CD4-positive, alpha-beta T cell treated with Interleukin-2 at 100 ng/mL for 4 hours (primary cell): Measurements from ENCODE around the gene AKAP8L.

Source experiments
- DNase-seq: peaks from one replicate; pipeline ENCODE4 v3.0.0-alpha.2; 2020; ENCODE audit warnings: low spot score

AKAP8L gene

DNA sequence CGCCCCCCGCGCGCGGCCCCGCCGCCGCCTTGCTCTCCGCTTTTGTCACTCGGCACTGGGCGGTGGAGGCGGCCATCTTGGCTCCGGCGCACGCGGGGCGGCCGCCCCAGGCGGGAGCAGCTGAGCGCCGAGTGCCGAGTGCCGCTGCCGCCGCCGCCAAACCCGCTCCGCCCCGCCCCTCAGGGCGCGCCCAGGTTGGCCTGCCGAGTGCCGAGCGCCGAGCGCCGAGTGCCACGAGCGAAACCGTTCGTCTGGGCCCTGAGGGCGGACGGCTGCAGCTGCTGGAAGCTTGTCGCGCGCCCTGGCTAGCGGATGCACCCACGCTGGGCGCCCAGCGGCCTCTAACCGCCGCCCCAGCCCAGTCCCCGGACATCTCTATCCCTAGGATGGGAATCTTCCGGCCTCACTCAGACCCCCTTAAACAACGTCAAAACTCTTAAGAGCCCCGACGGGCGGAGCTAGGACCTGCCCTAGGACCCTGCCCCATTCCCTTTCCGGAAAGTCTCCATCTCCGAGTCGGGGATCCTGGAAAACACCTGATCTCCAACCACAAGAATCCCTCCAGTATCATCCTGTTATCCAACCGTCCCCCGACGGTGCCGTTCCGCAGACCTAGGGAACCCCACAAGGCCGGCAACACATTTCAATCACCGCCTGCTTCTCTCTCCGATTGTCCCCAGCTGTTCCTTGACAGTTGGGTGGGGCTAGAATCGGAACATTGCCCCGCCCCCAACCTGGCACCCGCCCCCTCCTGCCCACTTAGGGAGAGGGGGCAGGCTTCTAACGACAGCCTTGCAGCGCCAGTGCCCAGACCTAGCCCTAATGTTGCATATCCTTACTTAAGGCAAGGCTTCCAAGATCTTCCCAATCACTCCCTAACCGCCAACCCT, 14.1 kb upstream of the AKAP8L start:
- DNase-seq, result peak; percentile 92

DNA sequence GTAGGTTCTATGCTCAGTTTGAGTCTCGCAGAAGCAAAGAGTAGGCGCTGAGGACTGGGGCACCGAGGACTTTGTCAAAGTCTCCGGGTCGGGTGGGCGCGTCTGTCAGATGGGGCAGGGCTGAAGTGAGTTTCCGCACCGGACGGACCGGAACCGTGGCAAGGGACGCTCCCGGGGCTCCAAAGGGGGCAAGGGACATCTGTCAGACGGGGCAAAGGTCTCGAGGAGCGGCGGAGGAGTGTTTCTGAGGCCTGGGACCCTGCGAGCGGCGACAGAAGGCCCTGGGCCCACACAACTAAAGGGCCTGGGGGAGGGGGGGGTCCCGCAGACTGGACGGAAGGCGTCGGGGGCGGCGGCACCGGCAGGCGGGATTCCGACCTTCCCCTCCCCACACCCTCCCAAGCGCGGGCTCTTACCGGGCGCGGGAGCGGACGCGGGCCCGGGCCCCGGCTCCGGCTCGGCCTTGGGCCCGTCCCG, 13.3 kb upstream of the AKAP8L start:
- DNase-seq, result no peak

- no peak for DNase-seq
Observed at GRCh38 chr19:15431396-15432017, 12.7 kb upstream of the AKAP8L start.

DNA sequence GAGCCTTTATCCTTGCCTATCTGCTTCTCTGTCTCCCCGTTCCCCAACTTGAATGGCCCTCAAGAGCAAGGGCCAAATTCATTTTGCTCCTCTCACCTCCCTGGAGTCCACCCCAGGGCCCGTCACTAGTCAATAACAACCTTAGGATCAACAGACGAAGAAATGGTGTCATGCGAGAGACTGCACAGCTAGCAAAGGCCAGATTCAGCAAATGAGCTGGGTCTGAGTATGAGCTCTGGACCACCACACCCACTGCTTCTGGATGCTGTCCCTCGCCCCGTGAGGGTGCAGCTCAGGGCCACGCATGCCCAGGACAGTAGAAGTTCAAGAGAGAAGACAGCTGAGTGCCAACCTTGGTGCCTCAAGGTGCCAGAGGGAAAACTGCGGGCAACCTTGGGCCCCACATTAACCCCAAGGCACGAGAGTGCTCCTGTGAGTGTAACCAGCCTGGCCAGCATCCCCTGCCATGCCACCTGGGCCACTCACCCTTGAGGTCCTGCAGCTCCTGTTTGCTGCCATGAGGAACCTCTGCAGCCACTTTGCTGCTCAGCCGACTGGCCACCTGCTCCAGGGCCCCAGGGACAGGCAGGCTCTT, 11.8 kb upstream of the AKAP8L start:
- no peak for DNase-seq

DNA sequence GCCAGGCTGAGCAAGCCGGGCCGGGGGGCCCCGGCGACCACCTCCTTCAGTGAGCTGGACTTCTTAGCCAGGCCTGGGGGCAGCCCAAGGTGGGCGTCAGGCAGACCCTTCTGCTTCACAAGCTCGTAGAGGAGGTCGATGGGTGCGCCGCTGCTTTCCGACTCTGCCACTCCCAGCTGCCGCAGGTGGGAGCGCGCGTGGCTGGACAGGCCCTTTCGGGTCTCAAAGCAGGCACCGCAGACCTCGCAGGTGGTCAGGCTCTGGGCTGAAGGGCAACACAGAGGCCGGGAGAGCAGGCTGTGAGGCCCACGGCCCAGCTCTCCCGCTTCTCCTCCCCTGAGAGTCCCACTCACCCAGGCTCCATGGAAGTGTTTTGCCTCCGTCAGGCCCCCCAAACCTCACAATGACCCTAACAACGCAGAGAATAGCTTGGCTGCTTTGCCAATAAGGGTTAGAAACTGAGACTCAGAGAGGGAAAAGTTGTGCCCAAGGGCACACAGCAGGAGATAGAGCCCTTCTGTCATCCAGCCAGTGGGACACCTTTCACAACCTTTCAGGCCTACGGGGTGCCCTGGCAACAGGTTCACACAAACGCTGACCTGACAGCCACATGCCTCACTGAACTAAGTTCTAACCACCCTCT, 11.2 kb upstream of the AKAP8L start:
- no peak for DNase-seq

DNA sequence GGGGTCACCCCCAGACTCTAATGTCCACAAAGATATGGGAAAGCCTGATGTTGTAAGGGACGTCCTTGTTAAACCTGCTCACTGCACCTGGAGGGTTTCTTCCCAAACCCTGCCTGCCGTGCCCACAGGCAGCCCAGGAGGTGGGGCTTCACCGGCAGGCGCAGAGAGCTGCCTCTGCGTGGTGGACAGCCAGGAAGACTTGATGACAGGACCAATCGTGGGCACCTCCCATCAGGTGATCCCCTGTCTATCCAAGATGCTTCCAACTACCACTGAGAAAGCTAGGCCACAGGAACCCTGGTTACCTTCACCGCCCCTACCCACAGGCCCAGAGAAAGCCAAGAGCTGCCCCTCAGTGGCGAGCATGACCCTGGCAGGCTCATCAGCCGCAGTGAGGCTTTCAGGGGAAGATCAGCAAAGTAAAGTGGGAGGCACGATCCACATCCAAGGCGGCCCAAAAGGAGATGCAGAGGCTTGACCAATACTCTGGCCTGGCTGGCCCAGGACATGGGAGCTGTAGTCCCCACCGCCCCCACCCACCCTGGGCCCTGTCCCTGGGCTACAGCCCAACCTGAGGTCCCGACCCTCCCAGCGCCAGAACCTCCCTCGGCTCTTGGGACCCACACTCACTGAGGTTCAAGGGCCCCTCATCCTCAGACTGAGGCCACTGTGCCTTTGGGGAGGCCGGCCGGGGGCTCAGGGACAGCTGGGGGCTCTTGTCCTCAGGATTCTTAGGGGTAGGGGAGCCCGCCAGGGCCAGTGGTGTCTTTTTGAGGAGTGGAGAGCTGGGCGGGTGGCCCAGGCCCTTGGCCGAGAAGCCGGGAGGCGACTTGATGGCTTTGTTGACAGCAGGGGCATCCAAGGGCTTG, 10.4 kb upstream of the AKAP8L start:
- DNase-seq, result no peak

DNA sequence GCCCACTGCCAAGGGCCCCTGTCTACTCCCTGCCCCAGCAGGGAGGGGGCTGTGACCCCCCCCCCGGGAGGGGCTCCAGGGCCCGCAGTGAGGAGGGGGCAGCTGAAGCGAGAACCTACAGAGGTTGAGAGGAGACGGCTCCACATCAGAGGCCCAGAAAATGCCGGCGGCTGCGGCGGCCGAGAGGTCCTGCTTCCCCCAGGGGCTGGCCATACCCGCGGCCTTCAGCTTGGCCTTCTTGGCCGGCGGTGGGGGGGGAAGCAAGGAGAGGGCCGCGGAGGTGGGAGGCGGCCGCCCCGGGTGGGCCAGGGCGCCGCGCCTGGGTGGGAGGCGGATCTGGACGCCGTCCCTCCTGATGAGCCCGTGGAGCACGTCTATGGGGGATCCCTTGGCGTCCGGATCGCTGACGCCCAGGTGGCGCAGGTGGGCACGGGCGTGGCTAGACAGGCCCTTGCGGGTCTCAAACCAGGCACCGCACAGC, 9.2 kb upstream of the AKAP8L start:
- DNase-seq, result no peak

DNA sequence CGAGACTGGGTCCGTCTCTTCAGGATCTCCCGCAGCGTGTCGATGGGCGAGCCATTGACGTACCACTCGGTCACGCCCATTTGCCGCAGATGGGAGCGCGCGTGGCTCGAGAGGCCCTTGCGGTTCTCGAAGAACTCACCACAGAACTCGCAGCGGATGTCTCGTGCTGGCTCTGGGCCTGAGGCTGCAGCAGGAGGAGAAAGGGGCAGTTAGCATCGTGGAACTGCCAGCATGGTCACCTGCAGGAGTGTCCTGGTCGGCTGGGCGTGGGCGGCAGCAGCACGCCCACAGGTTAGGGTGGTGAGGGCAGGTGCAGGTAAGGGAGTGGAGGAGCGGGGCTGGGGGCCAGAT, 8.5 kb upstream of the AKAP8L start:
- no peak for DNase-seq

GRCh38 chr19:15426485-15427349, 7.9 kb upstream of the AKAP8L start:
- no peak for DNase-seq

DNA sequence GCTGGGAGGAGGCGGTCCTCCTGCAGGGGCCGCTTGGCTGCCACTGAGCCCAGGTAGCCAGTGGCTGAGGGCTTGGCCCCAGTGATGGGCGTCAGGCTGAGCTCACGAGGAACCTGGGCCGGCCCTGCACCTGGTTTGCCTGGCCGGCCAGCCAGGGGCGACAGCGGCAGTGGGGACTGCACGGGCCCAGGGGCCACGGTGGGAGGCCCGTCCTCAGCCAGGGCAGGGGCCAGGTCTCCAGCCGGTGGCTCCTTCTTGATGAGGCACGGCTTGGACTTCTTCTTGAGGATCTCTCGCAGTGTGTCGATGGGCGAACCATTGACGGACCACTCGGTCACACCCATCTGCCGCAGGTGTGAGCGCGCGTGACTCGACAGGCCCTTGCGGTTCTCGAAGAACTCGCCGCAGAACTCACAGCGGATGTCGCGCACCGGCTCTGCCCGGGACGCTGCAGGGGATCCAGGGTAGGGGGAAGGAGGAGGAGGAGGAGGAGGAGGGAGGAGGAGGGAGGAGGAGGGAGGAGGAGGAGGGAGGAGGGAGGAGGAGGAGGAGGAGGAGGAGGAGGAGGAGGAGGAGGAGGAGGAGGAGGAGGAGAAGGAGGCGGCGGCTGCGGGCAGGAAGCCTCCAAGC, 6.6 kb upstream of the AKAP8L start:
- no peak for DNase-seq

- DNase-seq, result no peak
Observed at GRCh38 chr19:15424692-15425272, 6.0 kb upstream of the AKAP8L start.

GRCh38 chr19:15424121-15424520, 5.3 kb upstream of the AKAP8L start:
- DNase-seq, result no peak

GRCh38 chr19:15423130-15423529, 4.3 kb upstream of the AKAP8L start:
- DNase-seq, result no peak

- DNase-seq, result no peak
Observed at GRCh38 chr19:15422296-15423075, 3.7 kb upstream of the AKAP8L start.

DNA sequence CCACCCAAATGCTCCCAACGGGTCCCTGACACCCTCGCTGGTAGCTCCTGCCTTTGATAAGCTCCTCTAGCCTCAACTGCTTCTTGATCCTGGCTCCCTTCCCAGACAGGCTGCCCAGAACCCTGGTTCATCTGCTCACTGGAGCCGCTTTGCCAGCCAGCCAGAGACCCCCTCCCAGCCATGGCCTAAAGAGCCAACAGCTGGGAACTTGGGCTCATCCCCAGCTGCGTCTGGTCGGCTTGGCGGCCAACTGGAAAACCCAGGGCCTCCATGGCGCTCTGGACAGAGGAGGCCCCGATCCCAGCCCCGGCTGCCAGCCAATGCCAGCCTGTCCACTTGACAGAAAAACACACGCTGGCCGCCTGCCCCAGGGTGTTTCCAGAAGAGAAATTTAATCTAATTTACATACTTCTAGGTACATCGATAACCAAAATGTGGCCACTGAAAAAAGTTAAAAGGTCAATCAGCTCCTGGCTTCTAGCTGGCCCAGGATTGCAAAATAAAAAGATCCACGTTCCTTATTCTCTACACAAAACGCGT, 3.0 kb upstream of the AKAP8L start:
- DNase-seq, result no peak

DNA sequence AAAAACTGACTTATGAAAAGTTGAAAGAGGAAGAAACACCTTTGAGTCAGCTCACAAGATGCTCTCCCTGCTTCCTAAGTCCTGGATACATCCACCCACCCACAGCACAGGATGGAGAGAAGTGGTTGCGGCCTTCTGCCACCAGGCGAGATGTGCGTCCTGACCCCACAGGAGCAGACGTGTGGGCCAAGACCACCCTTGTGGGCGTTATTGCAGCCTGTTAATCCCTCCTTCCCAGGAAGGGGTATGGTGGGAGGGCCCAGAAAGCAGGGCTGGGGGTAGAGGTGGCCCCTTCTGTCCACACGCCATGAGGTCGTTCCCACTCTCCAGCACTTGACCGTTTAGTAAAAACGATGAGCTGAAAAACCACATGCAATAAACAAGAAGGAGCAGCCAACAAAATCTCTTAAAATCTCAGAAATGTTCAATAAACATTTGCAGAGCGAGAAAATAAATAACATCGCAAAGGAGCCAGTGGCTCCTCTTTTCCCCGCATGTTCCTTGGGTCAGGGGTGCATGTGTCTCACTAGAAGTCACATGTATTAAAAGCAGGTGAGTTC, 2.4 kb upstream of the AKAP8L start:
- no peak for DNase-seq

GRCh38 chr19:15419413-15420025, 731 bp upstream of the AKAP8L start:
- DNase-seq, result no peak

DNA sequence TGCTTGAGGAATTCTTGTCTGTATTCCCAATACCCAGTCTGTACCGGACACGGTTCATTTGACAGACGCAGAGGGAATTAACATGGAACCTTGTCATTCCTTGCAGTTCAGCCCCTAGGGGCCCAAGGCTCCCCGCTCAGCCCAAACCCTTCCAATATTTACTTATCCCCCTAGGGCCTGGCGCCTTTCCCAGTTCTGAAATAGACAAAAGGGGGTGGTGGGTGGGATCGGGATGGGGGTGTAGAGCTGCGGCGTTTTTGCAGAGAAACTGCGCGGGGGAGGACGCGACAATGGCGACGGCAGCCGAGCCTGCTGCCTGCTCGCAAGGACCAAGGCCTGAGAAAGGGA, 583 bp downstream of the AKAP8L start:
- DNase-seq, result no peak
